Measurements from ENCODE around the gene FHOD1. TPM values are rescaled to one million over a fixed set of nuclear protein-coding genes. Genes with fewer than 3 reads are reported as not detected.

Gene FHOD1
- total RNA-seq, 2 experiments from 2014 or later, result 16.5 to 55.0 TPM

DNA sequence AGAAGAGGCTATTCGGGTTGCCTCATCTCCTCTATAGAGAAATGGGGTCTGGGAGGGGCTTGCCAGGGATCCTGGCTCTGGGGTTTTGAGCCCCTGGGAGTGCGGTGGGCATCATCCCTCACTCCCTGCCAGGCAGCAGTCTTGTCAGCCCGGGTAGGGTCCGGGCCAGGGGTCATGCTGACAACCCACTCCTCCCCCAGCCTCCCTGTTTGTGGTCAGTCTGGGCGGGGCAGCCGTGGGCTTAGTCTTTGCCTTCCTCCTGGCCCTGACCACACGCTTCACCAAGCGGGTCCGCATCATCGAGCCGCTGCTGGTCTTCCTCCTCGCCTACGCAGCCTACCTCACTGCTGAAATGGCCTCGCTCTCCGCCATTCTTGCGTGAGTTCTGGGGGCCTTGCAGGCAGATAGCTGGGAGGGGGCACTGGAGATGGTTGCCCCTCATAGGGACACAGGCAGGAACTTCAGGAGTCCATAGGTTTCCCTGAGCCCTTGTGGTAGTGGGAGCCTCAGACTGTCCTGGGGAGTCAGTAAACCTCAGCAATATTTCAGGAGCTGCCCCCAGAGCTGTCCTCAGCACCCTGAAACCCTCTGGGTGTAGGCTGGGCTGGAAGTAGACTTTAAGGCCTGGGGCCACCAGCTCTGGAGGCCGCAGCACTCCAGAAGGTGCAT, 8.4 kb upstream of the FHOD1 start:
- Histone ChIP-seq H3K36me3 (ENCODE audit: insufficient read depth, low read length) (no peaks in the 10 kb centered on the region), H3K9me2 (ENCODE audit: insufficient read depth, low read length) (no peaks in the 10 kb centered on the region), H3K79me2 (ENCODE audit: insufficient read depth, low read depth, low read length) (no peaks in the 10 kb centered on the region), H4K20me1 (ENCODE audit: insufficient read depth, low read length) (no peaks in the 10 kb centered on the region), H3K4me1 (ENCODE audit: insufficient read depth, low read length, poor library complexity, severe bottlenecking) (peaks cover under 1% of the 10 kb centered on the region), H3K9me3 (ENCODE audit: low read length) (no peaks in the 10 kb centered on the region), H2AFZ (ENCODE audit: low read length) (no peak overlapping the region), H3K27ac (ENCODE audit: low read depth, low read length, poor library complexity, severe bottlenecking) (no peak overlapping the region), H3K4me2 (ENCODE audit: low read length) (no peak overlapping the region), H3K4me3 (ENCODE audit: low read depth, low read length, poor library complexity, severe bottlenecking) (no peak overlapping the region)
- ChIA-PET CTCF (ENCODE audit: unreplicated experiment) (no interaction called here), POLR2A (no interaction called here)
- no peak for TF ChIP-seq EZH2phosphoT487 (IDR thresholded peaks at IDR 0.05; ENCODE audit: borderline replicate concordance, low read depth, low read length)
- TF ChIP-seq, protein P1, sequence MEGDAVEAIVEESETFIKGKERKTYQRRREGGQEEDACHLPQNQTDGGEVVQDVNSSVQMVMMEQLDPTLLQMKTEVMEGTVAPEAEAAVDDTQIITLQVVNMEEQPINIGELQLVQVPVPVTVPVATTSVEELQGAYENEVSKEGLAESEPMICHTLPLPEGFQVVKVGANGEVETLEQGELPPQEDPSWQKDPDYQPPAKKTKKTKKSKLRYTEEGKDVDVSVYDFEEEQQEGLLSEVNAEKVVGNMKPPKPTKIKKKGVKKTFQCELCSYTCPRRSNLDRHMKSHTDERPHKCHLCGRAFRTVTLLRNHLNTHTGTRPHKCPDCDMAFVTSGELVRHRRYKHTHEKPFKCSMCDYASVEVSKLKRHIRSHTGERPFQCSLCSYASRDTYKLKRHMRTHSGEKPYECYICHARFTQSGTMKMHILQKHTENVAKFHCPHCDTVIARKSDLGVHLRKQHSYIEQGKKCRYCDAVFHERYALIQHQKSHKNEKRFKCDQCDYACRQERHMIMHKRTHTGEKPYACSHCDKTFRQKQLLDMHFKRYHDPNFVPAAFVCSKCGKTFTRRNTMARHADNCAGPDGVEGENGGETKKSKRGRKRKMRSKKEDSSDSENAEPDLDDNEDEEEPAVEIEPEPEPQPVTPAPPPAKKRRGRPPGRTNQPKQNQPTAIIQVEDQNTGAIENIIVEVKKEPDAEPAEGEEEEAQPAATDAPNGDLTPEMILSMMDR (conservative IDR thresholded peaks at IDR 0.05; ENCODE audit: low read length), result no peak
- BruUV-seq (replicated peaks), result no TSS peak
- intact Hi-C loops (cut with micrococcal nuclease; ENCODE audit: unreplicated experiment), result no loop called here
- no peak for DNase-seq (ENCODE audit: low spot score)

DNA sequence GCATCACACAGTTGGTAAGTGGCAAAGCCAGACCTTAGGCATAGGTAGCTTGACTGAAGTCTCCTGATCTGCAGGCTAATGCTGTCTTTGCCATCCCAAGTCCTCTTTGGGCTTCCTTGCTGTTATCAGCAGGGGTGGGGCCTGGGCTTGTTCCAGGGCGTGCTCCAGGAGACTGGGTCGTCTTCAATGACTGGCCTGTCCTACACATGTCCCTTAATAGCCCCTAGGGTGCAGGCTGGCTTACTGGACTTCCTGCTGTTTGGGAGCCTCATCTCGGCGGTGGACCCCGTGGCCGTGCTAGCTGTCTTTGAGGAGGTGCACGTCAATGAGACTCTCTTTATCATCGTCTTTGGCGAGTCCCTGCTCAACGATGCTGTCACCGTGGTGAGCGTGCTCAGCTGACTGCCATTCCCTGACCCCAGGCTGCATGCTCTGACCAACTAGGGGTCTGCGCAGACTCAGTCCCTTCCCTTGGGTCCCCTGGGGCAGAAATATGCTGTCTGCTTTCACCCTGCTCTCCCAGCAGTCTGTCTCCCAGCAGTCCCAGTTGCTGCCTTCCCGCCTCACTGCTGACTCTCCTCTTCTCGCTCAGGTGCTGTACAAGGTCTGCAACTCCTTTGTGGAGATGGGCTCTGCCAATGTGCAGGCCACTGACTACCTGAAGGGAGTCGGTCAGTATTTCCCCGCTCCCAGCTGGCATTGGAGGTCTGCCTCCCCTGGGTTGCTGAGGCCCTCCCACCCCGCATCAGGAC, 7.7 kb upstream of the FHOD1 start:
- no peak overlapping the region for H3K27ac ChIP-seq (ENCODE audit: low read depth, low read length, poor library complexity, severe bottlenecking)
- intact Hi-C loops (cut with micrococcal nuclease; ENCODE audit: unreplicated experiment), result no loop called here
- no peak overlapping the region for H3K4me3 ChIP-seq (ENCODE audit: low read depth, low read length, poor library complexity, severe bottlenecking)
- TF ChIP-seq, protein P1 (conservative IDR thresholded peaks at IDR 0.05; ENCODE audit: low read length), result no peak
- TF ChIP-seq EZH2phosphoT487 (IDR thresholded peaks at IDR 0.05; ENCODE audit: borderline replicate concordance, low read depth, low read length), result no peak
- no peaks in the 10 kb centered on the region for H3K9me2 ChIP-seq (ENCODE audit: insufficient read depth, low read length)
- ChIA-PET POLR2A (no interaction called here), CTCF (ENCODE audit: unreplicated experiment) (no interaction called here)
- DNase-seq (ENCODE audit: low spot score), result no peak
- no peaks in the 10 kb centered on the region for H3K9me3 ChIP-seq (ENCODE audit: low read length)
- no peaks in the 10 kb centered on the region for H3K4me1 ChIP-seq (ENCODE audit: insufficient read depth, low read length, poor library complexity, severe bottlenecking)
- BruUV-seq (replicated peaks), result no TSS peak
- no peak overlapping the region for H3K4me2 ChIP-seq (ENCODE audit: low read length)
- no peaks in the 10 kb centered on the region for H4K20me1 ChIP-seq (ENCODE audit: insufficient read depth, low read length)
- no peaks in the 10 kb centered on the region for H3K36me3 ChIP-seq (ENCODE audit: insufficient read depth, low read length)
- H3K79me2 ChIP-seq (ENCODE audit: insufficient read depth, low read depth, low read length), result no peaks in the 10 kb centered on the region
- H2AFZ ChIP-seq (ENCODE audit: low read length), result no peak overlapping the region

Data from OCI-LY7 (cell line).